HG03025 (cell line): Measurements from ENCODE around the gene POMC.
"Not testable (repeated sequence)": the region's sequence is repeated elsewhere in the genome, so short reads cannot be mapped to it uniquely, and the experiment has no call there.

Experiments
- ATAC-seq: cut with Tn5 transposase; IDR thresholded peaks from one replicate; pipeline ENCODE4 v1.9.1; 2021; ENCODE audit warnings: mild to moderate bottlenecking, moderate library complexity; ENCODE audit not compliant: unreplicated experiment, low FRiP score

The POMC gene

GRCh38 chr2:25168256-25169072, at the start of gene POMC:
Gene POMC, minus strand, starts transcription at chr2:25168580. Its CDS starts 3,808 bp downstream, at chr2:25164772.
- no peak for ATAC-seq

- ATAC-seq: no peak
Observed at GRCh38 chr2:25218100-25218499, 49.7 kb upstream of the POMC start.

GRCh38 chr2:25215948-25216679, 47.7 kb upstream of the POMC start:
- ATAC-seq: peak; percentile 52

GRCh38 chr2:25215232-25215631, 46.9 kb upstream of the POMC start:
- no peak for ATAC-seq

GRCh38 chr2:25213229-25213628, 44.8 kb upstream of the POMC start:
- ATAC-seq: no peak

GRCh38 chr2:25210923-25211322, 42.5 kb upstream of the POMC start:
- ATAC-seq: not testable (repeated sequence)

GRCh38 chr2:25207078-25207545, 38.7 kb upstream of the POMC start:
- ATAC-seq: no peak

- ATAC-seq: no peak
Observed at GRCh38 chr2:25204190-25204838, 35.9 kb upstream of the POMC start.

- ATAC-seq: no peak
Observed at GRCh38 chr2:25202275-25202674, 33.9 kb upstream of the POMC start.

- ATAC-seq: no peak
Observed at GRCh38 chr2:25201794-25202193, 33.4 kb upstream of the POMC start.

- no peak for ATAC-seq
Observed at GRCh38 chr2:25201265-25201664, 32.9 kb upstream of the POMC start.

- no peak for ATAC-seq
Observed at GRCh38 chr2:25198576-25198975, 30.2 kb upstream of the POMC start.

- no peak for ATAC-seq
Observed at GRCh38 chr2:25198209-25198525, 29.8 kb upstream of the POMC start.

- ATAC-seq: no peak
Observed at GRCh38 chr2:25197336-25198208, 29.2 kb upstream of the POMC start.

- ATAC-seq: no peak
Observed at GRCh38 chr2:25194576-25195122, 26.3 kb upstream of the POMC start.

GRCh38 chr2:25190536-25190935, 22.2 kb upstream of the POMC start:
- ATAC-seq: no peak

- no peak for ATAC-seq
Observed at GRCh38 chr2:25188405-25188804, 20.0 kb upstream of the POMC start.

GRCh38 chr2:25187729-25188350, 19.5 kb upstream of the POMC start:
- ATAC-seq: no peak

GRCh38 chr2:25184254-25184653, 15.9 kb upstream of the POMC start:
- no peak for ATAC-seq

- no peak for ATAC-seq
Observed at GRCh38 chr2:25178976-25179375, 10.6 kb upstream of the POMC start.
